SK-N-SH (cell line): Measurements from ENCODE around the gene PSMA5.

Experiments used
- CHD2 ChIP-seq: fragments of 150-350 bp; IDR thresholded peaks from 2 replicates; pipeline ENCODE4 v1.6.1; 2018; ENCODE audit warnings: low read length; ENCODE audit not compliant: partially characterized antibody
- CTCF ChIP-seq: fragments of 200-600 bp; sonication (generic); IDR thresholded peaks from 2 replicates; pipeline ENCODE4 v1.6.1; 2017; ENCODE audit warnings: antibody characterized with exemption, mild to moderate bottlenecking, moderate library complexity
- EP300 ChIP-seq, 2 experiments: IDR thresholded peaks; 2 replicates each; pipeline versions ENCODE4 v1.4.0 to v1.6.1; 2012; ENCODE audit warnings: borderline replicate concordance in 1 of 2, low read depth in 1 of 2, low read length in 1 of 2
- EZH2phosphoT487 ChIP-seq: fragments of 200-600 bp; sonication (generic); IDR thresholded peaks from 2 replicates; pipeline ENCODE4 v1.6.1; 2017; ENCODE audit warnings: low read depth, mixed run types, mild to moderate bottlenecking, antibody characterized with exemption, moderate library complexity, borderline replicate concordance
- MEF2A ChIP-seq: IDR thresholded peaks from 2 replicates; pipeline ENCODE4 v1.4.0; 2012; ENCODE audit warnings: low read depth, borderline replicate concordance
- POLR2AphosphoS5 ChIP-seq: IDR thresholded peaks from 2 replicates; pipeline ENCODE4 v1.6.1; 2012; ENCODE audit warnings: low read depth, low read length
- RAD21 ChIP-seq: IDR thresholded peaks from 2 replicates; pipeline ENCODE4 v1.6.1; 2012; ENCODE audit warnings: mild to moderate bottlenecking, low read length
- REST ChIP-seq: IDR thresholded peaks from 2 replicates; pipeline ENCODE4 v1.6.1; 2012; ENCODE audit warnings: mild to moderate bottlenecking, low read depth, low read length, moderate library complexity
- SIN3A ChIP-seq: IDR thresholded peaks from 2 replicates; pipeline ENCODE4 v1.6.1; 2012; ENCODE audit warnings: low read depth, mild to moderate bottlenecking, low read length, moderate library complexity, borderline replicate concordance
- SMC3 ChIP-seq: IDR thresholded peaks from 2 replicates; pipeline ENCODE4 v1.6.1; 2012; ENCODE audit warnings: low read depth, low read length, improper control_type of control experiment
- TAF1 ChIP-seq: IDR thresholded peaks from 2 replicates; pipeline ENCODE4 v1.6.1; 2012; ENCODE audit warnings: low read depth, mild to moderate bottlenecking, low read length, moderate library complexity, borderline replicate concordance
- USF2 ChIP-seq: fragments of 150-350 bp; IDR thresholded peaks from 2 replicates; pipeline ENCODE4 v1.6.1; 2017; ENCODE audit warnings: antibody characterized with exemption, low read length, low read depth, borderline replicate concordance
- YY1 ChIP-seq: IDR thresholded peaks from 2 replicates; pipeline ENCODE4 v1.4.0; 2012; ENCODE audit warnings: low read depth, mild to moderate bottlenecking

GRCh38 chr1:109447524-109447923 is 21.3 kb upstream of the PSMA5 start:
- TF ChIP-seq POLR2AphosphoS5 (no peak), SIN3A (no peak), EZH2phosphoT487 (no peak), CTCF (no peak), TAF1 (no peak), CHD2 (no peak), EP300 (IDR thresholded peaks at IDR 0.05; ENCODE audit: borderline replicate concordance in 1 of 2, low read depth in 1 of 2, low read length in 1 of 2) (no peak), SMC3 (no peak), USF2 (no peak), REST (no peak), MEF2A (no peak), RAD21 (no peak), YY1 (no peak)
